GM19351 (cell line): ENCODE measurements around the gene CHST12.

Experiments used
- ATAC-seq: cut with Tn5 transposase; IDR thresholded peaks from one replicate; pipeline ENCODE4 v1.9.1; 2021; ENCODE audit warnings: mild to moderate bottlenecking, moderate library complexity; ENCODE audit not compliant: unreplicated experiment

The CHST12 gene

GRCh38 chr7:2497065-2497464 lies 93.7 kb downstream of the CHST12 start:
- no peak for ATAC-seq

GRCh38 chr7:2497500-2498336 lies 94.3 kb downstream of the CHST12 start:
- no peak for ATAC-seq
